Astrocyte of the cerebellum (primary cell): ENCODE results near the gene STIM2.

Experiments used
- DNase-seq: peaks from one replicate; pipeline ENCODE4 v3.0.0-alpha.2; 2011; ENCODE audit warnings: low read depth
- H3K4me3 ChIP-seq: 2 replicates; pipeline ENCODE4 v1.5.1; 2011; ENCODE audit warnings: mild to moderate bottlenecking, low read depth, low read length, moderate library complexity
- CTCF ChIP-seq: IDR thresholded peaks from 2 replicates; pipeline ENCODE4 v1.5.1; 2012; ENCODE audit warnings: low read length, low read depth, moderate library complexity, mild to moderate bottlenecking; ENCODE audit errors: missing control alignments
- in situ Hi-C: cut with HindIII; loops from 2 replicates; pipeline ENCODE4 v1.10.0; 2017; ENCODE audit warnings: low sequenced_read_pairs

STIM2 gene

GRCh38 chr4:26884026-26884425 is 23.4 kb downstream of the STIM2 start:
- H3K4me3 ChIP-seq: no peak overlapping the region
- no peak for TF ChIP-seq CTCF
- no peak for DNase-seq
- in situ Hi-C loops: no loop called here

GRCh38 chr4:26884486-26884988 is 23.9 kb downstream of the STIM2 start:
- H3K4me3 ChIP-seq: no peak overlapping the region
- DNase-seq: no peak
- in situ Hi-C loops: no loop called here
- TF ChIP-seq CTCF: no peak

GRCh38 chr4:26885912-26886274 is 25.3 kb downstream of the STIM2 start:
- in situ Hi-C loops: no loop called here
- no peak for TF ChIP-seq CTCF
- DNase-seq: no peak
- H3K4me3 ChIP-seq: no peak overlapping the region

GRCh38 chr4:26887143-26887542 is 26.5 kb downstream of the STIM2 start:
- no peak for DNase-seq
- in situ Hi-C loops: no loop called here
- no peak overlapping the region for H3K4me3 ChIP-seq
- TF ChIP-seq CTCF: no peak

GRCh38 chr4:26887809-26888208 is 27.2 kb downstream of the STIM2 start:
- in situ Hi-C loops: no loop called here
- no peak overlapping the region for H3K4me3 ChIP-seq

GRCh38 chr4:26889356-26889755 is 28.7 kb downstream of the STIM2 start:
- DNase-seq: no peak
- no peak for TF ChIP-seq CTCF
- H3K4me3 ChIP-seq: no peak overlapping the region
- in situ Hi-C loops: no loop called here

More at GRCh38 chr4:26887809-26888208, 27.2 kb downstream of the STIM2 start:
- DNase-seq: no peak
- TF ChIP-seq CTCF: no peak

- TF ChIP-seq CTCF: no peak
- no peak for DNase-seq
- no peak overlapping the region for H3K4me3 ChIP-seq
- in situ Hi-C loops: no loop called here
These were observed 30.4 kb downstream of the STIM2 start for GRCh38 chr4:26891054-26891453.
